Measurements from ENCODE around the gene IQSEC2.

Gene IQSEC2

DNA sequence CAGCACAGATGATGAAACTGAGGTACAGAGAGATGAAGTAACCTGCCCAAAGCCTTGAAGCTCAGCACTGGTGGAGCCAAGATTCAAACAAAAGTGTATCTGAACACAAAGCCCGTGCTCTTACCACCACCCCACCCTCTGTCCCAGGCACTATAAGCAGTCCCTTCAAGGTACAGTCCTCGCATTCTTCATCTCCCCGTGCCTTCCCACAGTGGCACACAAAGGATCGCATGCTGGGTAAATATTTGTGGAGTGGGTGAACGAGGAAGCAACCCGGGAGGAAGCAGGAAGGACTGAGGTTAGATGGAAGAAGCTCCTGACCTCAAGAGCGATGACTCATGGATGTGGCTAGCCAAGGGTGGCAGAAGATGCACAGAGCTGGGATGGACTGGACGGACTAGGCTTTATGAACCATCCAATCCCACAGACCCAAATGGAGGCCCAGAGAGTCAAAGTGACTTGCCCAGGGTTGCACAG is 18.4 kb downstream of the IQSEC2 start:
- Histone ChIP-seq H2AFZ (ENCODE audit: insufficient read depth, low read length, poor library complexity) (no peak overlapping the region), H2BK5ac (ENCODE audit: low read depth, low read length, poor library complexity) (no peak overlapping the region)
- WGBS (ENCODE audit: extremely low coverage, insufficient coverage, insufficient read length): no CpG with 5 or more reads among the region's 8 CpGs

DNA sequence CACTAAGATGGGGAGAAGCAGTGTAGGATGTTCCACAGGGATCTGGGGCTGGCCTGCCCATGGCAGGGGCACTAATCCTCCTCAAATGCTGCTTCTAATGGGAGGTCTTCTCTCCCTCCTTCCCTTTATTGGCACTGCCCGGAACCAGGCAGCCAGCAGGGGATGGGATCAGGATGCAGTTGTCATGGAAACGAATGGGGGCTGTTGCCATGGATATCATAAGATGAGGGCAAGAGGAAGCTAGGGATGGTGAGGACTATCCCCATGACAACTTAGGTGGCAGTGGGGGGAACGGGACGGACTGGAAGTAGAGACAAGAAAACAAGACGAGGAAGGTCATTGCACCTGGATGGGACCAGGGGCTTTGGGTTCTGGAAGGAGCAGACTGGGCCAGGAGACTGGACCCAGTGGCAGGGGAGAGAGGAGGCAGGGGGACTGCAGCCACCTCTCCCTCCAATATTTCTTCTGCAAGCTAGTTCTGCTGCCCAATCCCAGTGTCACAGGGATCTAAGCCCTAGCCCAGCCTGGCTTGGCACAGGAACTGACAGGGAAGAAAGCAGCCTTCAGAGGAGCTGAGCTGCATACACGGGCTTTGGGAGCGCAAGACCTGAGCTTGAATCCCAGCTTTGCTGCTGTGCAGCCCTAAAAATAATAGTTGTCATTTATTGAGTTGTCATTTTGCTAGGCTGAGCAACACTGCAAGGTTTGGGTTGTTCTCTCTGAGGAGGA is 19.0 kb downstream of the IQSEC2 start:
- Histone ChIP-seq H4K91ac (ENCODE audit: low read depth, low read length) (no peak overlapping the region), H2BK12ac (ENCODE audit: low read length) (no peak overlapping the region), H2AFZ (ENCODE audit: insufficient read depth, low read length, poor library complexity) (no peak overlapping the region), H3K4me1 (ENCODE audit: control insufficient read depth in 1 of 2, insufficient read depth in 2 of 2, low read length in 2 of 2) (no peaks in the 10 kb centered on the region), H3K4me2 (ENCODE audit: low read length) (no peak overlapping the region), H2BK120ac (ENCODE audit: insufficient read depth, low read length, poor library complexity) (no peak overlapping the region), H3K9ac (ENCODE audit: low read length) (no peak overlapping the region), H3K27me3 (ENCODE audit: insufficient read depth, low read length) (no peaks in the 10 kb centered on the region), H4K12ac (ENCODE audit: low read depth, low read length) (no peak overlapping the region), H3K23ac (ENCODE audit: low read length) (no peak overlapping the region), H2BK5ac (ENCODE audit: low read depth, low read length, poor library complexity) (no peak overlapping the region), H3K36me3 (ENCODE audit: control insufficient read depth in 1 of 2, insufficient read depth in 2 of 2, low read length in 2 of 2) (no peaks in the 10 kb centered on the region), H3K4ac (ENCODE audit: low read depth, low read length) (no peak overlapping the region), H3K79me1 (ENCODE audit: low read length) (no peaks in the 10 kb centered on the region), H3K14ac (ENCODE audit: low read length) (no peak overlapping the region), H4K8ac (ENCODE audit: low read depth, low read length) (no peak overlapping the region), H3K79me2 (ENCODE audit: control insufficient read depth, insufficient read depth, low read length, poor library complexity) (no peaks in the 10 kb centered on the region), H3K18ac (ENCODE audit: low read length) (no peak overlapping the region), H2AK5ac (ENCODE audit: low read length) (no peak overlapping the region), H3K27ac (ENCODE audit: low read depth, low read length) (no peak overlapping the region), H3K4me3 (ENCODE audit: low read depth, low read length) (no peak overlapping the region), H3K9me3 (ENCODE audit: insufficient read depth, low read depth, low read length) (no peaks in the 10 kb centered on the region)
- no CpG with 5 or more reads among the region's 7 CpGs for WGBS (ENCODE audit: extremely low coverage, insufficient coverage, insufficient read length)
- DNase-seq: no peak

More for the DNA sequence above, 18.4 kb downstream of the IQSEC2 start:
- H3K4me1 ChIP-seq (ENCODE audit: control insufficient read depth in 1 of 2, insufficient read depth in 2 of 2, low read length in 2 of 2): no peaks in the 10 kb centered on the region
- no peaks in the 10 kb centered on the region for H3K79me2 ChIP-seq (ENCODE audit: control insufficient read depth, insufficient read depth, low read length, poor library complexity)
- H3K27me3 ChIP-seq (ENCODE audit: insufficient read depth, low read length): no peaks in the 10 kb centered on the region
- H3K9ac ChIP-seq (ENCODE audit: low read length): no peak overlapping the region
- H3K36me3 ChIP-seq (ENCODE audit: control insufficient read depth in 1 of 2, insufficient read depth in 2 of 2, low read length in 2 of 2): no peaks in the 10 kb centered on the region
- no peak overlapping the region for H4K91ac ChIP-seq (ENCODE audit: low read depth, low read length)
- H3K18ac ChIP-seq (ENCODE audit: low read length): no peak overlapping the region
- no peaks in the 10 kb centered on the region for H3K9me3 ChIP-seq (ENCODE audit: insufficient read depth, low read depth, low read length)
- H4K12ac ChIP-seq (ENCODE audit: low read depth, low read length): no peak overlapping the region
- no peak overlapping the region for H3K23ac ChIP-seq (ENCODE audit: low read length)
- no peak overlapping the region for H3K14ac ChIP-seq (ENCODE audit: low read length)
- DNase-seq: peak in 1 of 2 donors; percentile 5
- H4K8ac ChIP-seq (ENCODE audit: low read depth, low read length): no peak overlapping the region
- no peaks in the 10 kb centered on the region for H3K79me1 ChIP-seq (ENCODE audit: low read length)
- no peak overlapping the region for H3K4me3 ChIP-seq (ENCODE audit: low read depth, low read length)
- H3K4ac ChIP-seq (ENCODE audit: low read depth, low read length): no peak overlapping the region
- H2AK5ac ChIP-seq (ENCODE audit: low read length): no peak overlapping the region
- H3K27ac ChIP-seq (ENCODE audit: low read depth, low read length): no peak overlapping the region
- H2BK12ac ChIP-seq (ENCODE audit: low read length): no peak overlapping the region
- H3K4me2 ChIP-seq (ENCODE audit: low read length): no peak overlapping the region
- no peak overlapping the region for H2BK120ac ChIP-seq (ENCODE audit: insufficient read depth, low read length, poor library complexity)

DNA sequence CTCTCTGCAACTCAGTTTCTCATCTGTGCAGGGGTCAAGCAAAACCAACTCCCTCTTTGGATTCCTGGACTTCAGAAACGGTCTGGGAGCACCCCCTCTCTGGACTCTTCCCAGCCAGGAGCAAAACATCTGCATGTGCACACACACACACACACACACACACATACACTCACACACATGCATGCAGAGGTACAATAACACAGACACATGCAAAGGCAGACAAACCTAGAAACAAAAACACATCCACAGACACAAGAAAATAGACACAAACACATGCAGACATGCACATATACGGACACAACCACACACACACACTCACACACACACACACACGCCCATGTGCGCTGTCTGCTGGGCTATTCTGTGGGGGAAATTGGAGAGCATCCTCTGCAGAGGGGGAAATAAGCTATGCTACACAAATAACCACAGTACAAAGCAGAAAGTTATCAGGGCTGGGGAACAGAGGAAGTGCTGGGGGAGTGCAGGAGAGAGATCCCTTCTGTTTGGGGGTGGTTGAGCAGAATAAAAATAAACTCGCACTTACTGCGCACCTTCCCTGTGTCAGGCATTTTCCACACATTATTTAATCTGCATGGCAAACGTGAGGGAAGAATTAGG is 19.9 kb downstream of the IQSEC2 start:
- Histone ChIP-seq H3K14ac (ENCODE audit: low read length) (no peak overlapping the region), H2BK5ac (ENCODE audit: low read depth, low read length, poor library complexity) (no peak overlapping the region), H3K4me3 (ENCODE audit: low read depth, low read length) (no peak overlapping the region), H2AFZ (ENCODE audit: insufficient read depth, low read length, poor library complexity) (no peak overlapping the region), H3K23ac (ENCODE audit: low read length) (no peak overlapping the region), H3K4ac (ENCODE audit: low read depth, low read length) (no peak overlapping the region), H3K79me2 (ENCODE audit: control insufficient read depth, insufficient read depth, low read length, poor library complexity) (no peaks in the 10 kb centered on the region), H3K27ac (ENCODE audit: low read depth, low read length) (no peak overlapping the region), H3K4me2 (ENCODE audit: low read length) (no peak overlapping the region), H3K9ac (ENCODE audit: low read length) (no peak overlapping the region), H3K18ac (ENCODE audit: low read length) (no peak overlapping the region), H2BK120ac (ENCODE audit: insufficient read depth, low read length, poor library complexity) (no peak overlapping the region), H3K9me3 (ENCODE audit: insufficient read depth, low read depth, low read length) (no peaks in the 10 kb centered on the region), H3K4me1 (ENCODE audit: control insufficient read depth in 1 of 2, insufficient read depth in 2 of 2, low read length in 2 of 2) (no peaks in the 10 kb centered on the region), H4K8ac (ENCODE audit: low read depth, low read length) (no peak overlapping the region), H4K12ac (ENCODE audit: low read depth, low read length) (no peak overlapping the region), H4K91ac (ENCODE audit: low read depth, low read length) (no peak overlapping the region), H2AK5ac (ENCODE audit: low read length) (no peak overlapping the region), H3K79me1 (ENCODE audit: low read length) (no peaks in the 10 kb centered on the region), H3K27me3 (ENCODE audit: insufficient read depth, low read length) (no peaks in the 10 kb centered on the region), H2BK12ac (ENCODE audit: low read length) (no peak overlapping the region), H3K36me3 (ENCODE audit: control insufficient read depth in 1 of 2, insufficient read depth in 2 of 2, low read length in 2 of 2) (no peaks in the 10 kb centered on the region)
- DNase-seq: no peak
- no CpG with 5 or more reads among the region's 7 CpGs for WGBS (ENCODE audit: extremely low coverage, insufficient coverage, insufficient read length)

DNA sequence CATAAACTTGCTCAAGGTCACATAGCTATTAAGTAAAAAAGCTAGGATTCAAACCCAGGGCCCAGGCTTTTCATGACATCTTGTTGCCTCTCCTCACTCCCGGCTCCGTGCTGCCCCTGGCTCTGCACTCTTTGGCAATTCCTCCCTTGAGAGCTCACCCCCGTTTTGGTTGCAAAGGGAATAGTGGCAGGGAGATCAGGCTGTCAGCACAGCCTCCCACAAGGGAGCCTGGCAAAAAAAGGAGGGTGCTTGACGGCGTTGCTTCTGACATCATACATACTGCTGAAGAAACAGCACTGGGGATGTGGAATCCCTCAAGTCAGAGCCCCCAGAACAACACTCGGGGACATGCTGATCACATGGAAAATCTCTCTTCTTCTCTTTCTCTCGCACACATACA is 20.5 kb downstream of the IQSEC2 start:
- no CpG with 5 or more reads among the region's 7 CpGs for WGBS (ENCODE audit: extremely low coverage, insufficient coverage, insufficient read length)

More for the DNA sequence above, 20.5 kb downstream of the IQSEC2 start:
- H2BK12ac ChIP-seq (ENCODE audit: low read length): no peak overlapping the region
- no peak overlapping the region for H3K18ac ChIP-seq (ENCODE audit: low read length)
- H2AFZ ChIP-seq (ENCODE audit: insufficient read depth, low read length, poor library complexity): no peak overlapping the region
- no peak overlapping the region for H2AK5ac ChIP-seq (ENCODE audit: low read length)
- no peak overlapping the region for H4K91ac ChIP-seq (ENCODE audit: low read depth, low read length)
- no peaks in the 10 kb centered on the region for H3K4me1 ChIP-seq (ENCODE audit: control insufficient read depth in 1 of 2, insufficient read depth in 2 of 2, low read length in 2 of 2)
- no peaks in the 10 kb centered on the region for H3K36me3 ChIP-seq (ENCODE audit: control insufficient read depth in 1 of 2, insufficient read depth in 2 of 2, low read length in 2 of 2)
- H3K27ac ChIP-seq (ENCODE audit: low read depth, low read length): no peak overlapping the region
- H3K9me3 ChIP-seq (ENCODE audit: insufficient read depth, low read depth, low read length): no peaks in the 10 kb centered on the region
- no peaks in the 10 kb centered on the region for H3K79me2 ChIP-seq (ENCODE audit: control insufficient read depth, insufficient read depth, low read length, poor library complexity)
- H3K79me1 ChIP-seq (ENCODE audit: low read length): no peaks in the 10 kb centered on the region
- H2BK120ac ChIP-seq (ENCODE audit: insufficient read depth, low read length, poor library complexity): no peak overlapping the region
- no peaks in the 10 kb centered on the region for H3K27me3 ChIP-seq (ENCODE audit: insufficient read depth, low read length)
- DNase-seq: no peak
- H3K9ac ChIP-seq (ENCODE audit: low read length): no peak overlapping the region
- H3K4me2 ChIP-seq (ENCODE audit: low read length): no peak overlapping the region
- H2BK5ac ChIP-seq (ENCODE audit: low read depth, low read length, poor library complexity): no peak overlapping the region
- no peak overlapping the region for H3K14ac ChIP-seq (ENCODE audit: low read length)
- no peak overlapping the region for H4K8ac ChIP-seq (ENCODE audit: low read depth, low read length)
- H3K23ac ChIP-seq (ENCODE audit: low read length): no peak overlapping the region
- no peak overlapping the region for H3K4ac ChIP-seq (ENCODE audit: low read depth, low read length)
- no peak overlapping the region for H3K4me3 ChIP-seq (ENCODE audit: low read depth, low read length)
- H4K12ac ChIP-seq (ENCODE audit: low read depth, low read length): no peak overlapping the region

All from trophoblast cell (in vitro differentiated cells and primary cell).